ENCODE results near the gene FASTK.

The FASTK gene

GRCh38 chr7:151080522-151081169 is at the start of gene FASTK:
FASTK (minus strand) TSS chr7:151080809; CDS start chr7:151080766, 43 bp downstream.
- peak; percentile 64 for DNase-seq

GRCh38 chr7:151129960-151130591 is 49.5 kb upstream of the FASTK start:
- DNase-seq, result no peak

- no peak for DNase-seq
These were observed 48.7 kb upstream of the FASTK start for GRCh38 chr7:151129117-151129959.

- DNase-seq, result no peak
These were observed 48.1 kb upstream of the FASTK start for GRCh38 chr7:151128716-151129115.

GRCh38 chr7:151128144-151128543 is 47.5 kb upstream of the FASTK start:
- DNase-seq, result no peak

GRCh38 chr7:151126491-151127137 is 46.0 kb upstream of the FASTK start:
- DNase-seq, result no peak

GRCh38 chr7:151125846-151126481 is 45.4 kb upstream of the FASTK start:
- no peak for DNase-seq

GRCh38 chr7:151125470-151125845 is 44.8 kb upstream of the FASTK start:
- DNase-seq, result no peak

GRCh38 chr7:151124899-151125399 is 44.3 kb upstream of the FASTK start:
- no peak for DNase-seq

- DNase-seq, result no peak
These were observed 43.9 kb upstream of the FASTK start for GRCh38 chr7:151124481-151124880.

GRCh38 chr7:151123822-151124464 is 43.3 kb upstream of the FASTK start:
- DNase-seq, result no peak

GRCh38 chr7:151123158-151123821 is 42.7 kb upstream of the FASTK start:
- no peak for DNase-seq

- DNase-seq, result no peak
These were observed 42.2 kb upstream of the FASTK start for GRCh38 chr7:151122796-151123157.

GRCh38 chr7:151122276-151122675 is 41.7 kb upstream of the FASTK start:
- no peak for DNase-seq

- DNase-seq, result no peak
These were observed 41.0 kb upstream of the FASTK start for GRCh38 chr7:151121380-151122170.

- no peak for DNase-seq
These were observed 40.3 kb upstream of the FASTK start for GRCh38 chr7:151120896-151121295.

GRCh38 chr7:151119902-151120301 is 39.3 kb upstream of the FASTK start:
- DNase-seq, result no peak

GRCh38 chr7:151119055-151119415 is 38.4 kb upstream of the FASTK start:
- DNase-seq, result no peak

GRCh38 chr7:151118108-151119054 is 37.8 kb upstream of the FASTK start:
- no peak for DNase-seq

GRCh38 chr7:151117565-151117964 is 37.0 kb upstream of the FASTK start:
- no peak for DNase-seq

All from NCI-H2081 treated with DMSO at 0.1 percent for 48 hours (cell line).